ENCODE results near the gene OR6C3. TPM values are rescaled to one million over a fixed set of nuclear protein-coding genes. Genes with fewer than 3 reads are reported as not detected.

Gene OR6C3
- total RNA-seq, 1 donor from 2014 or later = not detected

Other genes with a start within 250 kb of the OR6C3 start
- not detected in 2 replicates for gene OR9K2, start 204.3 kb upstream of the OR6C3 start, total RNA-seq
- not detected in 2 replicates for gene OR10A7, start 109.7 kb upstream of the OR6C3 start, total RNA-seq
- not detected in 2 replicates for gene OR6C74, start 86.1 kb upstream of the OR6C3 start, total RNA-seq
- gene OR6C6, start 34.2 kb upstream of the OR6C3 start, total RNA-seq = not detected in 2 replicates
- gene OR6C1, start 16.4 kb upstream of the OR6C3 start, total RNA-seq = not detected in 2 replicates
- not detected in 2 replicates for gene OR6C75, start 32.2 kb downstream of the OR6C3 start, total RNA-seq
- not detected in 2 replicates for gene OR6C65, start 69.8 kb downstream of the OR6C3 start, total RNA-seq
- not detected in 2 replicates for gene OR6C76, start 95.5 kb downstream of the OR6C3 start, total RNA-seq
- gene OR6C2, start 113.3 kb downstream of the OR6C3 start, total RNA-seq = not detected in 2 replicates
- gene OR6C70, start 139.4 kb downstream of the OR6C3 start, total RNA-seq = 0.32 TPM in 1 of 2 replicates, not detected in the other
- gene OR6C68, start 161.6 kb downstream of the OR6C3 start, total RNA-seq = not detected in 2 replicates
- gene OR6C4, start 218.9 kb downstream of the OR6C3 start, total RNA-seq = not detected in 2 replicates
- 0.11 TPM in 1 of 2 replicates, not detected in the other for gene OR2AP1, start 241.7 kb downstream of the OR6C3 start, total RNA-seq

Measured in activated T-helper 2 cell treated with anti-CD3 and anti-CD28 coated beads, Interferon-gamma antibody, Interleukin-2, Interleukin-4, amounts not matched to agents 10 μg/mL and 5 μg/mL and 100 μg/mL, durations not matched to agents 14 hours and 24 hours and 36 hours (primary cell).